SU-DHL-6 (cell line): ENCODE results near the gene ST7.

Experiments used
- H2AFZ ChIP-seq: fragments of 200-600 bp; sonication (generic); 2 replicates; pipeline ENCODE4 v1.6.1; 2014; ENCODE audit warnings: low read depth, mild to moderate bottlenecking, moderate library complexity, mixed read lengths, antibody characterized with exemption, low read length; ENCODE audit not compliant: severe bottlenecking
- H3F3A ChIP-seq: fragments of 200-600 bp; shearing (Covaris generic); 2 replicates; pipeline ENCODE4 v1.6.0; 2016; ENCODE audit warnings: antibody characterized with exemption, mild to moderate bottlenecking; ENCODE audit not compliant: insufficient read depth
- H3K27ac ChIP-seq: fragments of 200-600 bp; sonication (generic); 2 replicates; pipeline ENCODE4 v1.5.1; 2016; ENCODE audit warnings: low read depth, mild to moderate bottlenecking, low read length, moderate library complexity, mixed read lengths
- H3K27me3 ChIP-seq: fragments of 200-600 bp; sonication (generic), shearing (Covaris generic); 2 replicates; pipeline ENCODE4 v1.6.0; 2014; ENCODE audit warnings: mild to moderate bottlenecking, low read length
- H3K36me3 ChIP-seq: fragments of 200-600 bp; sonication (generic); 2 replicates; pipeline ENCODE4 v1.6.1; 2014; ENCODE audit warnings: mild to moderate bottlenecking, low read length, mixed read lengths
- H3K4me2 ChIP-seq: fragments of 300-600, 200-600 bp; shearing (Covaris generic), sonication (generic); 2 replicates; pipeline ENCODE4 v1.6.0; 2014; ENCODE audit warnings: low read length, low read depth, mild to moderate bottlenecking; ENCODE audit not compliant: poor library complexity, severe bottlenecking
- H3K4me3 ChIP-seq: fragments of 200-600 bp; sonication (generic); 2 replicates; pipeline ENCODE4 v1.5.1; 2014; ENCODE audit warnings: antibody characterized with exemption, low read length, mild to moderate bottlenecking, mixed read lengths; ENCODE audit not compliant: insufficient read depth, poor library complexity, severe bottlenecking
- H3K79me2 ChIP-seq: fragments of 200-600 bp; sonication (generic); 2 replicates; pipeline ENCODE4 v1.6.1; 2014; ENCODE audit warnings: mild to moderate bottlenecking, low read length, moderate library complexity; ENCODE audit not compliant: insufficient read depth
- H3K9ac ChIP-seq: fragments of 200-600 bp; sonication (generic); 2 replicates; pipeline ENCODE4 v1.7.0; 2014; ENCODE audit warnings: mild to moderate bottlenecking, low read length
- H3K9me2 ChIP-seq: fragments of 200-600 bp; sonication (generic); replicated peaks from 2 replicates; pipeline ENCODE4 v1.6.1; 2014; ENCODE audit warnings: low read length; ENCODE audit not compliant: insufficient read depth
- H3K9me3 ChIP-seq: fragments of 200-600 bp; sonication (generic); 2 replicates; pipeline ENCODE4 v1.6.1; 2014; ENCODE audit warnings: low read length, mixed read lengths; ENCODE audit not compliant: insufficient read depth
- H4K20me1 ChIP-seq: fragments of 200-600 bp; sonication (generic); 2 replicates; pipeline ENCODE4 v1.6.1; 2014; ENCODE audit warnings: low read depth, mild to moderate bottlenecking, antibody characterized with exemption, low read length, moderate library complexity, mixed read lengths
- EZH2phosphoT487 ChIP-seq: fragments of 200-600 bp; sonication (generic), shearing (Covaris generic); conservative IDR thresholded peaks from 2 replicates; pipeline ENCODE4 v1.6.1; 2018; ENCODE audit warnings: mild to moderate bottlenecking, antibody characterized with exemption, low read length, moderate library complexity, mixed read lengths
- TF ChIP-seq, protein P1 (sequence below): fragments of 200-600 bp; sonication (generic); IDR thresholded peaks from one replicate; pipeline ENCODE4 v1.5.1; 2017; ENCODE audit warnings: antibody characterized with exemption, mild to moderate bottlenecking, low read length, moderate library complexity; ENCODE audit not compliant: insufficient read depth, poor library complexity, severe bottlenecking

ST7 gene

GRCh38 chr7:117032810-117033209 is 79.5 kb downstream of the ST7 start:
- Histone ChIP-seq H3K9me2 (no peaks in the 10 kb centered on the region), H3K36me3 (no peaks in the 10 kb centered on the region), H3F3A (no peaks in the 10 kb centered on the region), H3K79me2 (no peaks in the 10 kb centered on the region), H3K4me2 (no peak overlapping the region), H2AFZ (no peak overlapping the region), H3K27ac (no peak overlapping the region), H3K27me3 (no peaks in the 10 kb centered on the region), H4K20me1 (no peaks in the 10 kb centered on the region), H3K9ac (no peak overlapping the region), H3K9me3 (no peaks in the 10 kb centered on the region), H3K4me3 (no peak overlapping the region)
- TF ChIP-seq, protein P1, sequence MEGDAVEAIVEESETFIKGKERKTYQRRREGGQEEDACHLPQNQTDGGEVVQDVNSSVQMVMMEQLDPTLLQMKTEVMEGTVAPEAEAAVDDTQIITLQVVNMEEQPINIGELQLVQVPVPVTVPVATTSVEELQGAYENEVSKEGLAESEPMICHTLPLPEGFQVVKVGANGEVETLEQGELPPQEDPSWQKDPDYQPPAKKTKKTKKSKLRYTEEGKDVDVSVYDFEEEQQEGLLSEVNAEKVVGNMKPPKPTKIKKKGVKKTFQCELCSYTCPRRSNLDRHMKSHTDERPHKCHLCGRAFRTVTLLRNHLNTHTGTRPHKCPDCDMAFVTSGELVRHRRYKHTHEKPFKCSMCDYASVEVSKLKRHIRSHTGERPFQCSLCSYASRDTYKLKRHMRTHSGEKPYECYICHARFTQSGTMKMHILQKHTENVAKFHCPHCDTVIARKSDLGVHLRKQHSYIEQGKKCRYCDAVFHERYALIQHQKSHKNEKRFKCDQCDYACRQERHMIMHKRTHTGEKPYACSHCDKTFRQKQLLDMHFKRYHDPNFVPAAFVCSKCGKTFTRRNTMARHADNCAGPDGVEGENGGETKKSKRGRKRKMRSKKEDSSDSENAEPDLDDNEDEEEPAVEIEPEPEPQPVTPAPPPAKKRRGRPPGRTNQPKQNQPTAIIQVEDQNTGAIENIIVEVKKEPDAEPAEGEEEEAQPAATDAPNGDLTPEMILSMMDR = no peak
- no peak for TF ChIP-seq EZH2phosphoT487

- H3K4me2 ChIP-seq = no peak overlapping the region
- H3K36me3 ChIP-seq = no peaks in the 10 kb centered on the region
- no peaks in the 10 kb centered on the region for H3K27me3 ChIP-seq
- H3F3A ChIP-seq = no peaks in the 10 kb centered on the region
- no peak for TF ChIP-seq EZH2phosphoT487
- TF ChIP-seq, protein P1 = no peak
- H3K27ac ChIP-seq = no peak overlapping the region
- no peaks in the 10 kb centered on the region for H3K9me3 ChIP-seq
- H3K79me2 ChIP-seq = no peaks in the 10 kb centered on the region
- no peaks in the 10 kb centered on the region for H4K20me1 ChIP-seq
- H3K9me2 ChIP-seq = no peaks in the 10 kb centered on the region
- no peak overlapping the region for H2AFZ ChIP-seq
- H3K9ac ChIP-seq = no peak overlapping the region
- no peak overlapping the region for H3K4me3 ChIP-seq
Measured at GRCh38 chr7:117034851-117035464, 81.7 kb downstream of the ST7 start.

DNA sequence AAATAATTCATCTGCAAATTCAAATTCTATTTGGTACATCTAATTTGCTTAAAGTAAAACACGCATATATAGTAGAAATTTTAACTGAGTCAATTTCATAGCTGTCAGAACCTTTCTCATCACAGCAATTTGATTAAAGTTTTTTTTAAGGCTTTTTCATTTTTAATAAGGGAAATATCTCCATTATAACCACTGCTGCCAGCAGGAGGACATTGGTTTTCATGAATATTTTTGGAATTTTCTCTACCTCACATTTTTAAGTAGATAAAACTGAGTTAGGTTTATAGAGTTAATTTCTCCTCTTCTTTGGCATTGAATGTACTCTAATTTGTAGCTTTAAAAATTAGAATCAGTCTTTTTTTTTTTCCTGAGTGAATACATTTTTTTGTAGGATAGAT is 82.2 kb downstream of the ST7 start:
- no peak overlapping the region for H2AFZ ChIP-seq
- H3K36me3 ChIP-seq = no peaks in the 10 kb centered on the region
- H3K9ac ChIP-seq = no peak overlapping the region
- H3K27ac ChIP-seq = no peak overlapping the region
- H4K20me1 ChIP-seq = no peaks in the 10 kb centered on the region
- H3K4me2 ChIP-seq = no peak overlapping the region
- no peaks in the 10 kb centered on the region for H3K9me2 ChIP-seq
- no peaks in the 10 kb centered on the region for H3K27me3 ChIP-seq
- no peaks in the 10 kb centered on the region for H3K79me2 ChIP-seq
- H3K4me3 ChIP-seq = no peak overlapping the region
- H3K9me3 ChIP-seq = no peaks in the 10 kb centered on the region
- TF ChIP-seq, protein P1 = no peak
- no peak for TF ChIP-seq EZH2phosphoT487
- no peaks in the 10 kb centered on the region for H3F3A ChIP-seq
